ENCODE data around the gene CXorf58.

CXorf58 gene

GRCh38 chrX:23919148-23919547, 11.3 kb downstream of the CXorf58 start:
- no peak for TF ChIP-seq CTCF (IDR thresholded peaks at IDR 0.05; ENCODE audit: low read depth, low read length)
- no peak for DNase-seq (ENCODE audit: low read depth in 2 of 2)
- no peak overlapping the region for H3K4me3 ChIP-seq (replicated peaks in 1 of 2; ENCODE audit: low read depth in 2 of 2, low read length in 2 of 2)

GRCh38 chrX:23919706-23920320, 12.0 kb downstream of the CXorf58 start:
- peak; percentile 7 to 50 for DNase-seq (ENCODE audit: low read depth in 2 of 2)
- no peak for TF ChIP-seq CTCF (IDR thresholded peaks at IDR 0.05; ENCODE audit: low read depth, low read length)
- H3K4me3 ChIP-seq (replicated peaks in 1 of 2; ENCODE audit: low read depth in 2 of 2, low read length in 2 of 2): no peak overlapping the region

GRCh38 chrX:23926015-23926414, 18.2 kb downstream of the CXorf58 start:
- H3K4me3 ChIP-seq (replicated peaks in 1 of 2; ENCODE audit: low read depth in 2 of 2, low read length in 2 of 2): no peak overlapping the region
- no peak for DNase-seq (ENCODE audit: low read depth in 2 of 2)
- TF ChIP-seq CTCF (IDR thresholded peaks at IDR 0.05; ENCODE audit: low read depth, low read length): no peak

GRCh38 chrX:23930894-23931604, 23.2 kb downstream of the CXorf58 start:
- H3K4me3 ChIP-seq (replicated peaks in 1 of 2; ENCODE audit: low read depth in 2 of 2, low read length in 2 of 2): no peak overlapping the region
- DNase-seq (ENCODE audit: low read depth in 2 of 2): no peak
- no peak for TF ChIP-seq CTCF (IDR thresholded peaks at IDR 0.05; ENCODE audit: low read depth, low read length)

- no peak for TF ChIP-seq CTCF (IDR thresholded peaks at IDR 0.05; ENCODE audit: low read depth, low read length)
- H3K4me3 ChIP-seq (replicated peaks in 1 of 2; ENCODE audit: low read depth in 2 of 2, low read length in 2 of 2): no peak overlapping the region
- peak in 1 of 2 donors; percentile 28 for DNase-seq (ENCODE audit: low read depth in 2 of 2)
Measured at GRCh38 chrX:23932046-23932445, 24.2 kb downstream of the CXorf58 start.

GRCh38 chrX:23935106-23935505, 27.3 kb downstream of the CXorf58 start:
- peak in 1 of 2 donors; percentile 33 for DNase-seq (ENCODE audit: low read depth in 2 of 2)
- no peak for TF ChIP-seq CTCF (IDR thresholded peaks at IDR 0.05; ENCODE audit: low read depth, low read length)

More at GRCh38 chrX:23935106-23935505, 27.3 kb downstream of the CXorf58 start:
- H3K4me3 ChIP-seq (replicated peaks in 1 of 2; ENCODE audit: low read depth in 2 of 2, low read length in 2 of 2): no peak overlapping the region
